Measurements from ENCODE around the gene GALR1.
A peak's percentile ranks its signal among the peaks of the same experiment; 100 is the strongest.

GALR1 gene

DNA sequence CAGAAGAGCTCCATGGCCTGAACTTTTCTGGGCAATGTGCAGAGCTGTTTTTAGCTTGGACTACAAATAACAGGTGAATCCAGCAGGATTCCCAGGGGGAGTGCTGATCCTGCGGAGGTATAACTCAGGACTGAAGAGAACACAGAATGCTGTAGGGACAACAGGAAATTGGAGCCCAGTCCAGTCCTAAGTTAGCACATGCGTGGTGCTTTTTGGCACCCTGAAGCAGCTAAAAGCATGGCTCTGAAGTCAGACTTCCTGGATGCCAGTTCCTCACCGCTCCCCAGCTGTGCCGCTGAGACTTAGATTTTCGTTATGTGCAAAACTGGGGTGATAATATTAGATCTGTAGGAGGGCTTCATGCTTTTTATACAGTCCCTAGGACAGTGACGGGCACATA, 58.6 kb downstream of the GALR1 start:
- intact Hi-C loops (cut with DNase I): no loop called here
- DNase-seq: no peak

DNA sequence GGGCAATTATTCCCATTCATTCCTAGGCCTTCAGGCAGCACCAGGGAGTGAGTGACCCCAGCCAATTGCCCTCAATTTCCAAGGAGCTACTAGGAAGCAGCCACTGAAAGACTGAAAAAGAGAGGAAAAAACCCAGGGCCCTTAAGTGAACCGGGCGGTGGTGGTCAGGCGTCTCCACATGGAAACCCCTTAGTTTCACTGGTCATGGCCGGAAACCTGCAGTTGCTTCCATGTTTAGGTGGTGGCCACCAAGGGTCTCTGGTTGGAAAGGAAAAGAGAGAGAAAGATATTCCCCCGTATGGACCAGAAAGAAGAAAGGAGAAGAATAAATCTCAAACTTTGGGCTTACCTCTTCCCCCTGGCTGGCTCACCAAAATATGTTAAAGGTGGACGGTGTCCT, 64.9 kb downstream of the GALR1 start:
- intact Hi-C loops (cut with DNase I): no loop called here
- DNase-seq: no peak

DNA sequence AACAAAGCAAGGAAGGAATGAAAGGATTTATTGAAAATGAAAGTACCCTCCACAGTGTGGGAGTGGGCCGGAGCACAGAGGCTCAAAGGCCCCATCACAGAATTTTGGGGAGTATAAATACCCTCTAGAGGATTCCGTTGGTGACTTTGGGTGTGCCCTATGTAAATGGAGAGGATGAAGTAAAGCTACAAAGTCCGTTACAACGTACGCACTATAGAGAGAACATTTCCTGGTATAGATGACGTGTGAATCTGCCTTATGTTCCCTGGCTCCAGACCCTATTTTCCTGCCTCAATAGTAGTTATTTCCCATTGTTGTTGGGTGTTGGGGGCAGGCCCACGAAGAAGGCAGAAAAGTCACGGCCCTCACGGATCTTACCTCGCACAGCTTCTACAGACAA, 65.3 kb downstream of the GALR1 start:
- no peak for DNase-seq
- intact Hi-C loops (cut with DNase I): no loop called here

DNA sequence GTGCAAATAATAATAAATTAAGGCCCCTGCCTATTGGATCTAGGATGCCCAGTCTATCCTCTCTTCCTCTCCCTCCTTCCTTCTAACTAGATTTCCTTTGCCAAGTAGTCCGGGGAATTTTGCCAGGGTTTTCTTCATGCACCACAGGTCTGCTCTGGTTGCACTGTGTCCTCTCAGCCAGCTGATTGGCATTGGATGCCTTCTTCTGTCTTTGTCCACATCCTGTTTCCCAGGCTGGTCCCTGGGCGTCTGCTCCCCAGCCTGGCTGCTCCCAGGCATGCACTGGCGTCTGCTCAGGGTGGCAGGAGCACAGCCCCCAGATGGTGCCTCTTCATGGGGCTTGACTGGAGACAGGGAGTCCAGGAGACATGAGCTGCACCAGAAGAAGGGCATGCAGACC, 66.4 kb downstream of the GALR1 start:
- intact Hi-C loops (cut with DNase I): no loop called here
- DNase-seq: peak in 3 of 42 donors; percentile 10 to 22 (median 18)

DNA sequence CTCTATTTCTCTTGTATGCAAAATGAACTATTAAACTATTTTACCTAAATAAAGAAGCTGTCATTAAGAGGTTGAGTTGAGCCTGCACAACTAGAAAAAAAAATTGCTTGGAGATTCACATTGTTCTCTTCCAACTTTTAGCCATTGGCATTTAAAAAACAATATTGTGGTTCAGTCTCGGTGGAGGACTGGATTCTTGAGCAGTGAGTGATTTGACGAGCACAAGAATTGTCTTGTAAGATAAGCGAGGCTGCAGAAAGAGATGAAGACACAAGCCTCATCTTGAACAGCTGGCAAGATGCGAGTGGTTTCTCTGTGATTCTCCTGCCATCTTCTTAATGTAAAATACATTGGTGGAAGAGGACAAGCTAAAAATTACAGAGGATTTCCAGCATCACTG, 67.0 kb downstream of the GALR1 start:
- DNase-seq: no peak
- intact Hi-C loops (cut with DNase I): no loop called here

DNA sequence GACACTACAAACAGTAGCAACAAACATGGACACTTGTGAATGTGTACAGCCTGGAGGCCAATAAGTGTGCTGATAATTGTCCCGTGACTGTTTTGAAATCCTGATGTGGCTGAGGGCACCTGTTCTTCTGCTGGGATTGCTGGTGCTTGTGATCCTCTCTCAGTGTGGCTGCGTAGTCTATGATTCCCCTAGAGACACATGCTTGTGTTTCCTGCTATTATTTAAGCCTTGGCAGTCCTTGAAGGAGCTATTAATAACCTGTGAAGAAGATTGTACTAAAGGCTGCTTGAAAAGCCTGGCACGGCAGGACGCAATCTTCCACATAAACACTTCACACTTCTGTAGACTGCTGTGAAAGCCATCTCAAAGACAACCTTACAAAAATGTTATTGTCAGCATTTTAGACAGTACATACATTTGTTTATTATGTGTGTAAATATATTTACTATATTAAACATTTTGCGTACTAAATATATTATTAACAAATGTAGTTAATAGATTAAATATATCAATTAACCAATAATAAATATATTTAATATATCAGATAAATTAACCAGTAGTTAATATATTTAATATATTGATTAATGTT, 71.4 kb downstream of the GALR1 start:
- intact Hi-C loops (cut with DNase I): no loop called here
- DNase-seq: no peak

DNA sequence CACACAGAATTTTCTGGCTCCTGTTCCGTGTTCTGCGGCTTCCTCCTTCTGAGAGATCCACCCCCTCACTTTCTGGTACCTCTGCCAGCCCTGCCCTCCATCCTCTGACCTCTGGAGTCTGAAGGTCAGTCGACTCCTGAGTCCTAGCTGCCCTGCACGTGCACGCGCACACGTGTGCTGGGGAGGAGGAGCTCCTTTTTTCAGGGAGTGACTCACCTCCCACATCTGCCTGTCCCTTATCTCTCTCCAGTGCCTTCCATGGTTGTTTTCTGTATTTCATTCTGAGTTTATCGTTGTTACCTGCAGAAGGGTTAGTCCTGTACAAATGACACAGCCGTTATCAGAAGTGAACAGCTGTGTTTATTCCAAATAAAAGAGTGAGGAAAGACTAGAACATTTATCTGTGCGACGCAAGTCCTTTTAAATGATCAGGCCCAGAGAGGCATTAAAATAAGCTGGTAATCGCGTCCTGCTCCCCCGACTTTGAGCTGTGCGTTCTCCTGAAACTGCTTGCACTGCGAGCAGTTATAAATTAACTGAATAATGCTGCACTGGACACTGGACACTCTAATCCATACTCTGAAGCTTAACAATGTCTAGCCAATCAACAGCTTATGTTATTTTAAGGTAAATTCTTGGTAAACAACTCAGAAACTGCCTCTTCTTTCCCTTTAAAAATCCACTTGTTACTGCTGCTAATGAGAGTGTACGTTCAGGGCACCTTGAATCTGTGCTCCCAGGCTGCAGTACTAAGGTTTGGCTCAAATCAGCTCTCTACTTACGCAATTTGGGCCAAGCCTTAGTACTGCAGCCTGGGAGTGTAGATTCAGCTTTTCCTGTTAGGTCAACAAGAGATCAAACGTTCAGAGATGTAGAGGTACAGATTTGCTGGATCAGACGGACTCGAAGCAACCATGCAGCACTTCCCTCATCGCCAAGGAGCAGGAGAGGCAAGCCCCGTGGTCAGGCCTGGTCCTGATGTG, 72.5 kb downstream of the GALR1 start:
- DNase-seq: no peak
- intact Hi-C loops (cut with DNase I): no loop called here

DNA sequence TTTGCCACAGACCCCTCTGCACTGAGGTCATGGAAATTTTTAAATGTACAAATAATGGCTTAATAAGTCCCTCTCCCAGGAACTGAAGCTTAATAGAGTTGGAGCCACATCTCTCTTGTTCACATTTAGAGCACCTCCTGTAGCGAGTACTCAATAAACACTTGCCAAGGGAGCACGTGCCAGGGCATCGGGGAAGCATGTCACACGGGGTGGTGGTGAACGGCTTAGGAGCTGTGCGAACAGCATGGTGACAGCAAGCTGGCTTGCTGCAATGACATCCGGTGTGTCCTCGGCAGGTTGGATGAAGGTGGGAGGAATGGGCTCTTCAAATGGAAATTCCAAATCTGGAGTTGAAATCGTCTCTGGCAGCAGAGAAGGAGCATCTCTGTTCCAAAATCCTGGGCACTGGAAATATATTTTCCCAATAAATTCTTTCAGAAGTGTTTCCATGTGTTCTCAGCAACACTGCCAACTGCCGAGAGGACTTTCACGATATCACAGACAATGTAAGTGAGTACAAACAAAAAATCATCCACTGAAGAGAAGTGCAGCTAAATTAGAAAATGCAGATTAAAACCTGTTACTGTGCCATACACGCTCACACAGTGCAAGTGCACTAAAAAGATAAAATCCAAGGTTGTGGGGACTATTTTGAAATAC, 74.1 kb downstream of the GALR1 start:
- intact Hi-C loops (cut with DNase I): no loop called here
- no peak for DNase-seq

Measured in head of caudate nucleus (tissue), 42 donors.